SIG-M5 treated with dmso at 0.1 percent for 504 hours (cell line): ENCODE data around the gene ZNF783.
"Not testable (repeated sequence)": the region's sequence is repeated elsewhere in the genome, so short reads cannot be mapped to it uniquely, and the experiment has no call there.

Source experiments
- DNase-seq: peaks from one replicate; lab custom pipeline; 2025; ENCODE audit not compliant: unreplicated experiment; lab: John Stamatoyannopoulos, UW

The ZNF783 gene

GRCh38 chr7:149239345-149240143 lies 22.5 kb upstream of the ZNF783 start, which contains the start of gene ZNF212:
TSS of gene ZNF212 (plus strand) at chr7:149239651. CDS start at chr7:149239779, 128 bp downstream.
- DNase-seq = peak; percentile 90

GRCh38 chr7:149240637-149241036 lies 21.4 kb upstream of the ZNF783 start:
- DNase-seq = no peak

GRCh38 chr7:149241696-149242095 lies 20.3 kb upstream of the ZNF783 start:
- DNase-seq = no peak

- DNase-seq = no peak
Observed at GRCh38 chr7:149245244-149245643, 16.8 kb upstream of the ZNF783 start.

- no peak for DNase-seq
Observed at GRCh38 chr7:149245744-149246143, 16.3 kb upstream of the ZNF783 start.

GRCh38 chr7:149248777-149249176 lies 13.2 kb upstream of the ZNF783 start:
- no peak for DNase-seq

GRCh38 chr7:149250151-149250550 lies 11.8 kb upstream of the ZNF783 start:
- not testable (repeated sequence) for DNase-seq

GRCh38 chr7:149251518-149251917 lies 10.5 kb upstream of the ZNF783 start:
- not testable (repeated sequence) for DNase-seq

GRCh38 chr7:149252378-149252777 lies 9.6 kb upstream of the ZNF783 start:
- no peak for DNase-seq

GRCh38 chr7:149253665-149254064 lies 8.3 kb upstream of the ZNF783 start:
- DNase-seq = no peak

GRCh38 chr7:149254181-149254858 lies 7.7 kb upstream of the ZNF783 start:
- no peak for DNase-seq

GRCh38 chr7:149255174-149255573 lies 6.8 kb upstream of the ZNF783 start:
- DNase-seq = no peak

- no peak for DNase-seq
Observed at GRCh38 chr7:149256568-149256967, 5.4 kb upstream of the ZNF783 start.

GRCh38 chr7:149257146-149257545 lies 4.8 kb upstream of the ZNF783 start:
- no peak for DNase-seq

GRCh38 chr7:149261316-149261828 lies 624 bp upstream of the ZNF783 start:
- no peak for DNase-seq

GRCh38 chr7:149266451-149266850 lies 4.5 kb downstream of the ZNF783 start:
- no peak for DNase-seq

GRCh38 chr7:149267733-149268132 lies 5.7 kb downstream of the ZNF783 start:
- DNase-seq = no peak

- not testable (repeated sequence) for DNase-seq
Observed at GRCh38 chr7:149274424-149274823, 12.4 kb downstream of the ZNF783 start.

- no peak for DNase-seq
Observed at GRCh38 chr7:149277871-149278270, 15.9 kb downstream of the ZNF783 start.

- no peak for DNase-seq
Observed at GRCh38 chr7:149278396-149278795, 16.4 kb downstream of the ZNF783 start.

GRCh38 chr7:149279111-149279743 lies 17.2 kb downstream of the ZNF783 start:
- DNase-seq = no peak

GRCh38 chr7:149280151-149280550 lies 18.2 kb downstream of the ZNF783 start:
- no peak for DNase-seq
